Psoas muscle (tissue), 8 donors: ENCODE data around the gene SRSF3. TPM values are rescaled to one million over a fixed set of nuclear protein-coding genes. Genes with fewer than 3 reads are reported as not detected.

ENCODE experiments used
- ATAC-seq, 4 donors: fragments of 200-7000 bp; cut with Tn5 transposase; one replicate each; pipeline ENCODE4 v1.9.1; 2020; ENCODE audit warnings: moderate library complexity in 3 of 4, mild to moderate bottlenecking in 2 of 4
- DNase-seq, 2 donors: peaks; one replicate each; pipeline ENCODE4 v3.0.0-alpha.2; 2020
- H3K27ac ChIP-seq: fragments of 200-600 bp; one replicate; pipeline ENCODE4 v1.8.0; 2022
- H3K27me3 ChIP-seq, 3 donors: fragments of 200-600 bp in 1 of 3; one replicate each; pipeline versions ENCODE4 v1.6.1 to v1.8.0; 2013 to 2022; ENCODE audit warnings: low read length in 2 of 3, mild to moderate bottlenecking in 2 of 3, moderate library complexity in 1 of 3; ENCODE audit not compliant: insufficient read depth in 3 of 3
- H3K36me3 ChIP-seq, 2 donors: fragments of 200-600 bp in 1 of 2; one replicate each; pipeline versions ENCODE4 v1.6.1 to v1.8.0; 2013 to 2022; ENCODE audit warnings: low read depth in 1 of 2, mild to moderate bottlenecking in 1 of 2, moderate library complexity in 1 of 2; ENCODE audit not compliant: insufficient read depth in 1 of 2
- H3K4me1 ChIP-seq: fragments of 200-600 bp; one replicate; pipeline ENCODE4 v1.8.0; 2022
- H3K4me3 ChIP-seq: fragments of 200-600 bp; one replicate; pipeline ENCODE4 v1.8.0; 2022; ENCODE audit warnings: mild to moderate bottlenecking
- H3K9me3 ChIP-seq: fragments of 200-600 bp; one replicate; pipeline ENCODE4 v1.8.0; 2022
- CTCF ChIP-seq: fragments of 200-600 bp; IDR thresholded peaks from one replicate; pipeline ENCODE4 v1.8.0; 2022; ENCODE audit warnings: antibody characterized with exemption
- WGBS, 3 donors: extraction: QIAGEN DNeasy Blood & Tissue Kit; methylation state at CpG; one replicate each; pipeline versions ENCODE4 v1.1.6 to v1.1.7; 2013; 5-methylcytosine and 5-hydroxymethylcytosine counted together
- intact Hi-C, 2 donors: fragments of 100-400 bp; cut with DNase I; formaldehyde crosslinking; loops; one replicate each; pipeline versions ENCODE4 v1.11.0 to v1.14.2; 2022
- polyA plus RNA-seq, 3 donors: library from polyadenylated mRNA; stranded (reverse); fragments of 200-250 nt; gene quantifications; one replicate each; pipeline ENCODE4 v1.2.3, GENCODE V29; 2013
- total RNA-seq, 4 donors: library from RNA; stranded (reverse); fragmentation: NEBNext Ultra II Directional in 2 of 4; extraction: Animal tissue kit (Norgen Biotek cat#: 25700) in 2 of 4; gene quantifications; one replicate each; pipeline versions ENCODE4 v1.2.1 to v1.2.4, GENCODE V29; 2021 to 2023
- donor health status: healthy with polysubstance abuse.
- donor health status: DM: no; HTN: no; CAD: no; lungs with moderate emphysema.
- donor health status: Bipolar disorder and iron deficiency.
- donor health status: healthy.
- donor health status: DM: yes; HTN: yes; CAD: no.
- donor health status: DM: no; HTN: no; CAD: no.
- donor health status: DM: no; HTN: no; CAD: no.
- donor health status: DM: yes; HTN: yes; CAD: no.

Gene SRSF3
- total and polyA plus RNA-seq, 7 donors = 64.6 to 267 (median 154) TPM

GRCh38 chr6:36618366-36619355 lies 24.5 kb downstream of the SRSF3 start:
- TF ChIP-seq CTCF = no peak
- Histone ChIP-seq H3K27ac (no peak overlapping the region), H3K36me3 (no peaks in the 10 kb centered on the region), H3K9me3 (no peaks in the 10 kb centered on the region), H3K4me1 (peaks cover 36% of the 10 kb centered on the region), H3K4me3 (no peak overlapping the region), H3K27me3 (no peaks in the 10 kb centered on the region)
- DNase-seq (no peak), ATAC-seq (no peak)
- WGBS, 3 donors = 82 to 87% (median 85%) methylated on average over 10 of the region's 10 CpGs
- intact Hi-C loops = loop anchor here (5.0 to 10.0 kb wide), 3 partner anchors 139 to 234 kb away; no protein-coding TSS in a partner anchor

DNA sequence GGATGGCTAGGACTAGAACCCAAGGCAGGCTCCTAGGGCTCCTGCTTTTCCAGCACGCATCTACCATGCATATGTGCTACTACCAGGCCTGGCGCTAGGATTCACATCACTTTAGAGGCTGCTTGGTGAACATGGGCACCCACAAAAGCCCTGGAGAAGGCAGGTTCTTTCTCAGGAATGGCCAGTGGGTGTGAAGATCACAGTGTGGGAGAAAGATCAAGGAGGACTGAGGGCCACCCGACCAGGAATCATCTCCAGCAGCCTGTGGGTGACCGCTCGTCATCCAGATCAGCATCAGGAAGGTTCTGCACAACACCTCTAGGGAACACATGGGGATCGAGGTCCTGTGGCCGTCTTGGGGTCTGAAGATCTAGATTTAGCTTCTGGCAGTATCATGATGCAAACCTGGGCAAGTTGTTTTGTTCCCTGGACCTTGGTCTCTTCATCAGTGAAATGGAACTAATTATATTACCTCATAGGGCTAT lies 27.3 kb downstream of the SRSF3 start:
- Histone ChIP-seq H3K27ac (no peak overlapping the region), H3K4me3 (no peak overlapping the region), H3K9me3 (no peaks in the 10 kb centered on the region), H3K27me3 (no peaks in the 10 kb centered on the region), H3K4me1 (peaks cover 21% of the 10 kb centered on the region), H3K36me3 (no peaks in the 10 kb centered on the region)
- 90 to 95% (median 93%) methylated on average over 7 of the region's 7 CpGs for WGBS, 3 donors
- no peak for ATAC-seq
- intact Hi-C loops = loop anchor here (5.0 kb wide), 2 partner anchors 61 to 106 kb away; no protein-coding TSS in a partner anchor
- no peak for DNase-seq
- no peak for TF ChIP-seq CTCF

GRCh38 chr6:36622901-36623546 lies 28.9 kb downstream of the SRSF3 start:
- WGBS, 3 donors = 46 to 57% (median 53%) methylated on average over 4 of the region's 4 CpGs
- no peak for TF ChIP-seq CTCF
- Histone ChIP-seq H3K36me3 (no peaks in the 10 kb centered on the region), H3K27me3 (no peaks in the 10 kb centered on the region), H3K4me1 (peaks cover 16% of the 10 kb centered on the region), H3K4me3 (no peak overlapping the region), H3K27ac (no peak overlapping the region), H3K9me3 (no peaks in the 10 kb centered on the region)
- no peak for DNase-seq
- intact Hi-C loops = loop anchor here (5.0 kb wide), 2 partner anchors 59 to 104 kb away; no protein-coding TSS in a partner anchor
- peak; percentile 4 to 11 (median 8) for ATAC-seq

GRCh38 chr6:36623547-36624459 lies 29.6 kb downstream of the SRSF3 start:
- H3K4me3 ChIP-seq = no peak overlapping the region
- peak; percentile 85 to 90 for DNase-seq
- TF ChIP-seq CTCF = peak; percentile 80
- ATAC-seq = peak; percentile 75 to 88 (median 85)
- 53 to 59% (median 56%) methylated on average over 18 of the region's 18 CpGs for WGBS, 3 donors
- H3K4me1 ChIP-seq = peaks cover 16% of the 10 kb centered on the region
- no peak overlapping the region for H3K27ac ChIP-seq
- H3K36me3 ChIP-seq = no peaks in the 10 kb centered on the region
- H3K27me3 ChIP-seq = no peaks in the 10 kb centered on the region
- H3K9me3 ChIP-seq = no peaks in the 10 kb centered on the region
- intact Hi-C loops = loop anchor here (2.0 to 5.0 kb wide), 3 partner anchors 55 to 103 kb away; partner anchors contain the start of gene CDKN1A (in 1 of the 2)
